EH (cell line): ENCODE measurements around the gene KCNN3.

Source experiments
- DNase-seq: peaks from one replicate; pipeline ENCODE4 v3.0.0-alpha.2; 2015; ENCODE audit warnings: low read depth

Gene KCNN3

DNA sequence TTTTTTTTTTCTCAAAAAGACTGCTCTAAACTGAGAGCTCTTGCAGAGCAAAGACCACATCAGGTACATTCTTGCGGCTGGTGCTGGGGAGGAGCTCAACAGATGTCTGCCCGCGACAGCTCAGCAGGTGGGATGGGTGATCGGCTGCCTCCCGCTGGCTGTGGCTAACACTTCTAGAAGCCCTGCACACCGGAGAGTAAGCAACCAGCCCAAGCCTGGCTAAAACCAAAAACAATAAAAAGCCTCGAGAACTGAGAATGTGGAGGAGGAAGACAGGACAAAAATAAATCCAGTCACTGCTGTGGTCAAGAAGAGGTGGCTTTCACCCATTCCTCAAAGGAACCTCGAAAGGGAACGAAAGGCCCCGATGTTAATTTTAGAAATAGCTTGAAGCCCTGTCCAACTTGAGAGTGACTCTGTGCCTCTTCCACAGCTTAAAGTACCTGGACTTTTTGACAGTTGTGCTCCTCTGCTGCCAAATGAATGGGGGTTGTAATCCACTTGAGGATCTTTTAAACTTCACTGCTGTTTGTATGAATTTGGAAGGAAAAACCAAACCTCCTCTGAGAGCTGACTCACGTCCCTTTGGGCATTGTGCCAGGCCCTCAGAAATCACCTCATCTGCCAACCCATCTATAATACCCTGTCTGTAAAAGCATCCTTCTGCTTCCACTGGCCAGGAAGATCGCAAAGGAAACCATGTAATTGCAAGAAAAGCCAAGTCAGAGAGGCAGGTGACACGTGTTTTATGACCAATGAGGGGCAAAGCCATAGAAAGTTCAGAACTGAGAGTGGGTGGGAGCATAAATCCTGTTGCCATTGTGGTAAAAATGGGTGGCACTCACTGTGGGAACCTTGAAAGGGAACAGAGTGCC, 78.6 kb downstream of the KCNN3 start:
- DNase-seq = peak; percentile 25

GRCh38 chr1:154788886-154789285, 81.2 kb downstream of the KCNN3 start:
- no peak for DNase-seq

DNA sequence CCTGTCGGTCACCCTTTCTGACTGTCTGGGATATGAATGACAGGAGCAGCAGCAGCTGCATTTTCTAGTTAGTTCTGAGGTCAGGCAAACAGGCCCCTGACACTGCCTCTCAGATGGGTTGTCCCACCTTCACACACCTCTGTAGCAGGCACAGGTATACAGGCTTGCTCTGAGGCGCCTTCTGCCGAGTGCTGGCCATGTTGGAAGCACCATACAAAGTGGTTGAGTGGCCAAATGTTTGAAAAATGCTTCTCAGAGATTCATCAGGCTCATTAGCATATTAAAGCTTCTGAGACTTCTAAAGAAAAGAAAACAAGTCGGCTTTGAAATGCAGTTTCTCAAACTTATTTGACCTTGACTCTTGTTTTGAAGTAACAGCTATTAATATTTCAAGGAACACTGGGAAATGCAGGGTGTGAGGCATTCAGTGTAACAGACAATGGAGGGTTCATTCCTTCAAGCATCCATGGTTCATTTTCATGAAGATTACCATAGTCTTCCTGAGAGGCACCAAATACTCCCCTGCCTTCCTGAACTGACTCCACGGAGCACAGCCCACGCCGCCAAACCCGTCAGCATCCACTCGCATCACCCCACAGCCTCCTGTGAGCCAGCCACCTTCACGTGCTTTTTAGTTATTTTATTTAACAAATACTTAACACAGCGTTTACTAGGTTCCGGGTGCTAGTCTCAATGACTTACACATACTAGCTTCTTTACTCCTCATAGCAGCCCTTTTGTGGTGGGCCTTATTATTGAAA, 81.8 kb downstream of the KCNN3 start:
- DNase-seq = no peak

- DNase-seq = no peak
Observed at GRCh38 chr1:154786804-154787570, 83.1 kb downstream of the KCNN3 start.

- DNase-seq = no peak
Observed at GRCh38 chr1:154784924-154785531, 85.1 kb downstream of the KCNN3 start.

DNA sequence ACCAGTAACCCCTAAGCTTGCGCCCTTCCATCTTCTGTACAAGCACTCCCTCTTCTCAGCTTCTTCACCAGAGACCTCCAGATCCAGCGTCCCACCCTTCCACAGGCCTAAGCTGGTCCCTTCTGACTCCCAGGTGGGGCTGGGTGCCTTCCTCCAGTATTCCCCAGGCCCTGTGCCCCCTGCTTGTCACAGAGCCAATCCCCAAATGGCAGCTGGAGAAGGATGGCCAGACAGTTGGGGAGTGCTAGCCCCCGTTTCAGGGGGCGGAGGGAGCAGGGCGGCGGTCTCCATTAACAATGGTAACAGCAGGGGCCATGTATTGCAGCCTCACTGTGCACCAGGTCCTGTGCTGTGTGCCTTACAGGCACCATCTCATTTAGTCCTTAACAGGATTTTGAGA, 85.7 kb downstream of the KCNN3 start:
- DNase-seq = no peak

GRCh38 chr1:154783976-154784375, 86.1 kb downstream of the KCNN3 start:
- DNase-seq = no peak

- no peak for DNase-seq
Observed at GRCh38 chr1:154780541-154780940, 89.5 kb downstream of the KCNN3 start.

- DNase-seq = no peak
Observed at GRCh38 chr1:154779551-154780189, 90.4 kb downstream of the KCNN3 start.

DNA sequence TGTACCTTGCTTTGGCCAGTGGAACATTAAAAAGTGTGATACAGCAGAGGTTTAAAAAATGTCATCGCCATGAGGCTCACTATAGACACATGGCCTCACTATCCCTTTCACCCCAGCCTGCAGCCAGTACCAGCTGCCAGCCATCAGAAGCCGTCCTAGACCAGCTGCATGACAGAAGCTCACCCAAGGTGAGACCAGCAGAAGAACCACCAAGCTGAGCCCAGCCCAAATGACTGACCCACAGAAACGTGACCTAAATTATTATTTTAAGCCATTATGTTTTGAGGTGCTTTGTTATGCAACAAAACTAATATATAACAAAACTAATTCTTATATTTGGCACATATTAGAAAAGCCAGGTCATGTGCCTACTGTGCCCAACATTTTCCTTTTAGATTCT, 91.1 kb downstream of the KCNN3 start:
- DNase-seq = no peak

DNA sequence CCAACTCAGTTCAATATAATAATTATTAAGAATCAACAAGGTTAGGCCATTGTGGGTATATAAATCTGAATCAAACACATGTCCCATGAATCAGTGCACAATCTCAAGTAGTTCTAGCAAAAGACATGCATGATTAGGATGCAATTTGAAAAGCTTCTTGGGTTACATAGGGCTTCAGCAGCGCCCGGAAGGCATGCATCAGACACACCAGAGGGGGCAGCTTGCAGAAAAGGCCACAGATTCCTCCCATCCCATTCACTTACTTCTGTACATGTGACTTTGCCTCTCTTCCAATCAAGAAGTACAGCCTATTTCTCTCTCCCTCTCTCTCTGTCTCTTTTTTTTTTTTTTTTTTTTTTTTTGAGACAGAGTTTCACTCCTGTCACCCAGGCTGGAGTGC, 91.8 kb downstream of the KCNN3 start:
- no peak for DNase-seq

DNA sequence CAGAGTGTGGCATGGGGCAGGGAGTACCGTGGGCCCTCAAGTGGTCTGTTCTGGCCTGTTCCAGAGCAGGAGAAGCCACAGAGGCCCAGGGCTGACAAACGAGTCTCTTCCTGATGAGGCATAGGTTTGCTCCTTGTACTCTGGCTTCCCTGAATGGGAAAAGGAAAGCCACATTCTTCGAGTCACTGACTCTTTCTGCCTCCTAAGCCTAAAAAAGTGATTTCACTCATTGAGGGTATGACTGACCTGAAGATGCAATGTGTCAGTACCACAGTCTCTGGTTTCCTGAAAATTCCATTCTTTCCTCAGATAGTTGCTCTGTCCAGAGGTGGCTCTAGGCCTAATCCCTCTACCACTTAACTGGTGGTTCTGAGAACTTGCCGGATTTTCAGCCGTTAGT, 92.3 kb downstream of the KCNN3 start:
- DNase-seq = no peak

DNA sequence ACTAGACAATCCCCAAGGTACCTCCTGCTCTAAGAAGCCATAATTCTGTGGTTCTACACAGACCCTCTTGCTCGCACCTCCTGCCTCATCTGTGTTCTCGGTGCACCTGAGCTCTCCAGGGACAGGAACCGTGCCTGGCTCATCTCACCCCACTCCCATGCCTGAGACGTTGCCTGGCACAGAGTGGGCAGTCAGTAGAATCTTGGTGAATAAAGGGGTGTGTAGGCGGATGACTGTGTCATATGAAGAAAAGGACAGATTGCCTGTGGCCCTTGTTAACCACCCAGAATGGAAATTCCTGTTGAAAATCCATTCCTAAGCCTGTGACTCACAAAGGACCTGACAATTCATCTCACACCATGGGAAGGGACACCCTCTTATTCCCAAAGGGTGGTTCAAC, 92.9 kb downstream of the KCNN3 start:
- no peak for DNase-seq

GRCh38 chr1:154775621-154776605, 94.2 kb downstream of the KCNN3 start:
- no peak for DNase-seq

- DNase-seq = no peak
Observed at GRCh38 chr1:154774175-154774855, 95.8 kb downstream of the KCNN3 start.

DNA sequence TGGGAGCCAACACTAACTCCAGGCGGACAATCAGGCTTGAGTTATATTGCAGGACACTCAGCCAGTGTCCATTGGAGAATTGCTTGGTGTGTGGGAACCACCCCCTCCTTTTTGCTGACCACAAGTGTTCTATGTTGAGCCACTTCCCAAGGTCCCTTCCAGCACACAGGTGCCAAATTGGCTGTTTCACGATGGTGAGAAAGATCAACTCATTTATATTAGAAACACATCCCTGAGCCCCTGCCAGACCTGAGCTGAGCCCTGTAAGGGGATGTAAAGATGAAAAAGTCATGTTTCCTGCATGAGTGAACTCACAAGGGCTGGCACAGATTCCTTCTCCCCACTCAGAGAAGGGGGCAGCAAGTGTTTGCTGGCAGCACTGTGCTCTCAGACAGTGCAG, 96.5 kb downstream of the KCNN3 start:
- DNase-seq = no peak

- no peak for DNase-seq
Observed at GRCh38 chr1:154772606-154773506, 97.2 kb downstream of the KCNN3 start.

GRCh38 chr1:154772056-154772455, 98.0 kb downstream of the KCNN3 start:
- no peak for DNase-seq
